ENCODE results near the gene FOXJ3.

DNA sequence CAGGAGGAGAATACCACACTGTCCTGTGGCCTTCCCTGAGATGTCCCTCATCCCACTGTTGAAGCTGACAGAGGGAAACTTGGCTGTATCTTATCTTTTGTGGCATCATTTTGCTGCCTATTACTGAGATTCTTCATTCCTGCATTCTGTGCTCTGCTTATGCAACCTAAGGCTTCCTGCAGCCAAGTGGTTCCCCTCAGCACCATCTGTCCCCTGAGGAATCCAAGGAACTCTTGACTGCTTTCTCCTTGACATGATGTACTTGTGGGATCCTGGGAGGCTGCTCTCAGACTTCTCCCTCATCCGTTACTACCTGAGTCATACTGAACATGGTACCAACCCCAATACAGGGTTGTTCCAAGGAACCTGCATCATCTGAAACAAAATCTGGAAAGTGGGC, 24.4 kb upstream of the FOXJ3 start:
- TF ChIP-seq GLI4 (tag by site-specific recombination; IDR thresholded peaks at IDR 0.05) (no peak), ZNF23 (tag by site-specific recombination; IDR thresholded peaks at IDR 0.05; ENCODE audit: borderline replicate concordance) (no peak), PRDM10 (tag by site-specific recombination; IDR thresholded peaks at IDR 0.05) (no peak)
- TF ChIP-seq, protein P1, sequence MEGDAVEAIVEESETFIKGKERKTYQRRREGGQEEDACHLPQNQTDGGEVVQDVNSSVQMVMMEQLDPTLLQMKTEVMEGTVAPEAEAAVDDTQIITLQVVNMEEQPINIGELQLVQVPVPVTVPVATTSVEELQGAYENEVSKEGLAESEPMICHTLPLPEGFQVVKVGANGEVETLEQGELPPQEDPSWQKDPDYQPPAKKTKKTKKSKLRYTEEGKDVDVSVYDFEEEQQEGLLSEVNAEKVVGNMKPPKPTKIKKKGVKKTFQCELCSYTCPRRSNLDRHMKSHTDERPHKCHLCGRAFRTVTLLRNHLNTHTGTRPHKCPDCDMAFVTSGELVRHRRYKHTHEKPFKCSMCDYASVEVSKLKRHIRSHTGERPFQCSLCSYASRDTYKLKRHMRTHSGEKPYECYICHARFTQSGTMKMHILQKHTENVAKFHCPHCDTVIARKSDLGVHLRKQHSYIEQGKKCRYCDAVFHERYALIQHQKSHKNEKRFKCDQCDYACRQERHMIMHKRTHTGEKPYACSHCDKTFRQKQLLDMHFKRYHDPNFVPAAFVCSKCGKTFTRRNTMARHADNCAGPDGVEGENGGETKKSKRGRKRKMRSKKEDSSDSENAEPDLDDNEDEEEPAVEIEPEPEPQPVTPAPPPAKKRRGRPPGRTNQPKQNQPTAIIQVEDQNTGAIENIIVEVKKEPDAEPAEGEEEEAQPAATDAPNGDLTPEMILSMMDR (tag by site-specific recombination; IDR thresholded peaks at IDR 0.05), result no peak

All from HEK293 (cell line).